Glutamatergic neuron (in vitro differentiated cells): ENCODE measurements around the gene CYP2E1. TPM values are rescaled to one million over a fixed set of nuclear protein-coding genes. Genes with fewer than 3 reads are reported as not detected.
"Not testable (repeated sequence)": the region's sequence is repeated elsewhere in the genome, so short reads cannot be mapped to it uniquely, and the experiment has no call there.

Source experiments
- DNase-seq: peaks from one replicate; pipeline ENCODE4 v3.0.0; 2022
- H3K27ac Mint-ChIP-seq: one replicate; pipeline ENCODE4 v1.8.0; 2020; ENCODE audit warnings: mild to moderate bottlenecking, mixed read lengths, inconsistent platforms; ENCODE audit not compliant: unreplicated experiment
- H3K27me3 Mint-ChIP-seq: one replicate; pipeline ENCODE4 v1.8.0; 2020; ENCODE audit warnings: mild to moderate bottlenecking, moderate library complexity, mixed read lengths, inconsistent platforms; ENCODE audit not compliant: unreplicated experiment
- H3K36me3 Mint-ChIP-seq: one replicate; pipeline ENCODE4 v1.8.0; 2020; ENCODE audit warnings: mild to moderate bottlenecking, mixed read lengths, inconsistent platforms; ENCODE audit not compliant: unreplicated experiment
- H3K4me1 Mint-ChIP-seq: one replicate; pipeline ENCODE4 v1.8.0; 2020; ENCODE audit warnings: mild to moderate bottlenecking, low read depth, mixed read lengths, inconsistent platforms; ENCODE audit not compliant: unreplicated experiment
- H3K4me3 Mint-ChIP-seq: one replicate; pipeline ENCODE4 v1.8.0; 2020; ENCODE audit warnings: mild to moderate bottlenecking, mixed read lengths, inconsistent platforms; ENCODE audit not compliant: unreplicated experiment
- H3K9me3 Mint-ChIP-seq: one replicate; pipeline ENCODE4 v1.8.0; 2020; ENCODE audit warnings: mild to moderate bottlenecking, moderate library complexity, mixed read lengths, inconsistent platforms; ENCODE audit not compliant: unreplicated experiment
- total RNA-seq: library from RNA; stranded (reverse); fragmentation: NEBNext Ultra II Directional; extraction: Animal tissue kit (Norgen Biotek cat#: 25700); gene quantifications from one replicate; pipeline ENCODE4 v1.2.1, GENCODE V29; 2021; ENCODE audit not compliant: unreplicated experiment
- TF ChIP-seq, protein P1 (sequence below): fragments of 200-600 bp; sonication (generic); IDR thresholded peaks from one replicate; pipeline ENCODE4 v1.5.0; 2021; ENCODE audit not compliant: partially characterized antibody, unreplicated experiment

CYP2E1 gene
- total RNA-seq, 1 donor from 2014 or later = 7.1 TPM

DNA sequence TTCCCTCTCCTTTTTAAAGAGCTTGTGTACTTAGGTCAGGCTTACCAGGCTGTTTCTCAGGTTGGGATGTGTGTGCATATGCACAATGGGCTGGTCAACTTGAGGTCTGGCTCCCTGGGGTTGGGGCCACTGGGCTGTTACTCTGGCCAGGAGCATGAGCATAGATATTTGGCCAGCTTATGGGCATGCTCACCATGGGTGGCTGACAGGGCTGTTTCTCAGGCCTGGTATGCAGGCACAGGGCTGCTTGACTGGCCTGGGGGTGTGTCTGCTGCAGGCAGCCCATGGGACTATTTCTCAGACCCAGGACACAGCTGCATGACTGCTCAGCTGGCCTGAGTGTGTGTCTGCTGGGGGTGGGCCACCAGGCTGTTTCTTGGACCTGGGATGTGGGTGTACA, 38.8 kb upstream of the CYP2E1 start:
- DNase-seq = no peak
- no peak overlapping the region for H3K4me3 Mint-ChIP-seq
- H3K9me3 Mint-ChIP-seq = peaks cover 5% of the 10 kb centered on the region
- H3K27me3 Mint-ChIP-seq = no peaks in the 10 kb centered on the region
- no peaks in the 10 kb centered on the region for H3K36me3 Mint-ChIP-seq
- H3K27ac Mint-ChIP-seq = no peak overlapping the region
- TF ChIP-seq, protein P1, sequence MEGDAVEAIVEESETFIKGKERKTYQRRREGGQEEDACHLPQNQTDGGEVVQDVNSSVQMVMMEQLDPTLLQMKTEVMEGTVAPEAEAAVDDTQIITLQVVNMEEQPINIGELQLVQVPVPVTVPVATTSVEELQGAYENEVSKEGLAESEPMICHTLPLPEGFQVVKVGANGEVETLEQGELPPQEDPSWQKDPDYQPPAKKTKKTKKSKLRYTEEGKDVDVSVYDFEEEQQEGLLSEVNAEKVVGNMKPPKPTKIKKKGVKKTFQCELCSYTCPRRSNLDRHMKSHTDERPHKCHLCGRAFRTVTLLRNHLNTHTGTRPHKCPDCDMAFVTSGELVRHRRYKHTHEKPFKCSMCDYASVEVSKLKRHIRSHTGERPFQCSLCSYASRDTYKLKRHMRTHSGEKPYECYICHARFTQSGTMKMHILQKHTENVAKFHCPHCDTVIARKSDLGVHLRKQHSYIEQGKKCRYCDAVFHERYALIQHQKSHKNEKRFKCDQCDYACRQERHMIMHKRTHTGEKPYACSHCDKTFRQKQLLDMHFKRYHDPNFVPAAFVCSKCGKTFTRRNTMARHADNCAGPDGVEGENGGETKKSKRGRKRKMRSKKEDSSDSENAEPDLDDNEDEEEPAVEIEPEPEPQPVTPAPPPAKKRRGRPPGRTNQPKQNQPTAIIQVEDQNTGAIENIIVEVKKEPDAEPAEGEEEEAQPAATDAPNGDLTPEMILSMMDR = no peak
- H3K4me1 Mint-ChIP-seq = no peaks in the 10 kb centered on the region

DNA sequence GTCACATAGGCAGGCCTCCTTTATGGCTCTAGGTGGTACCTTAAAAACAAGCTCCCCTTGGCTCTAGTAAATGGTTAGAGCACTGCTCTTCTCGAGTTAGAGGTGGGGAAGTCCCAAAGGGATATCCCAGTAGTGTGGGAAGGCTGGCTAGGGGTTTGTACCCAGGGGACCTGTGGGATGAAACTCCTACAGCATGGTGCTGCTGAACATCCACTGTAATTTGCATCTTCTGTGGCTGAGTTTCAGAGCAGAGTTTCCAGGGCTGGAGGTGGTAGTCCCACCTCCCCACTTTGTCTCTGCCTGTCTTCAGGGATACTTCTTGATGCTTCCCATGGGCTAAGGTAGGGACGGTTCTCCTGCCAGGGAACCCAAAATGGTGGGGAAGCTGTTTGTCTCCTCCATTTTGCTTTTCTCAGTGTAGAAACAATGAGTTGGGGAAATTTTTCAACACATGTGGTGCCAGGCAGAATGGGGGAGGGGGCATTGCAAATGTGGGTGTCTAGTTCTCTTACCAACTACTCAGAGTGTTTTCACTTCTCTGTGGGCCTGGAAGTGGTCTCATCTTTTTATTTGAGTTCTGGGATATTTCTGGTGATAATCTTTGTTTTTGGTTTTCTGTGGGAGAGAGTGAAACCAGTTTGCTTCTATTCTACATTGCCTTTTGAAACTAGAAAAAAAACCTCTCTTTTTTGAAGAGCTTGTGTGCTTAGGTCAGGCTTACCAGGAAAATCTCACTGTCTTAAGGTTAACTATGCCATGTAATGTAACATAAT, 37.2 kb upstream of the CYP2E1 start:
- no peaks in the 10 kb centered on the region for H3K27me3 Mint-ChIP-seq
- no peak overlapping the region for H3K27ac Mint-ChIP-seq
- no peaks in the 10 kb centered on the region for H3K36me3 Mint-ChIP-seq
- H3K9me3 Mint-ChIP-seq = peaks cover 2% of the 10 kb centered on the region
- no peaks in the 10 kb centered on the region for H3K4me1 Mint-ChIP-seq
- H3K4me3 Mint-ChIP-seq = no peak overlapping the region
- no peak for DNase-seq
- TF ChIP-seq, protein P1 = no peak

DNA sequence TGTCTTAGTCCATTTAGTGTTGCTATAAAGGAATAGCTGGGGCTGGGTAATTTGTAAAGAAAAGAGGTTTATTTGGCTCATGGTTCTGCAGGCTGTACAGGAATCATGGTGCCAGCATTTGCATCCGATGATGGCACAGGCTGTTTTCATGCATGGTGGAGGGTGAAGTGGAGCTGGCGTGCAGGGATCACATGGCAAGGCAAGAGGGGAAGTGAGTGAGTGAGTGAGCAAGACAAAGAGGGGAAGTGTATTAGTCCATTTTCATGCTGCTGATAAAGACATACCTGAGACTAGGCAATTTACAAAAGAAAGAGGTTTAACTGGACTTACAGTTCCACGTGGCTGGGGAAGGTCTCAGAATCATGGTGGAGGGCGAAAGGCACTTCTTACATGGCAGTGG, 33.6 kb upstream of the CYP2E1 start:
- H3K9me3 Mint-ChIP-seq, DNase-seq, H3K4me3 Mint-ChIP-seq, H3K4me1 Mint-ChIP-seq, H3K27me3 Mint-ChIP-seq, H3K27ac Mint-ChIP-seq: not testable (repeated sequence)
- H3K36me3 Mint-ChIP-seq = peaks cover 11% of the 10 kb centered on the region

DNA sequence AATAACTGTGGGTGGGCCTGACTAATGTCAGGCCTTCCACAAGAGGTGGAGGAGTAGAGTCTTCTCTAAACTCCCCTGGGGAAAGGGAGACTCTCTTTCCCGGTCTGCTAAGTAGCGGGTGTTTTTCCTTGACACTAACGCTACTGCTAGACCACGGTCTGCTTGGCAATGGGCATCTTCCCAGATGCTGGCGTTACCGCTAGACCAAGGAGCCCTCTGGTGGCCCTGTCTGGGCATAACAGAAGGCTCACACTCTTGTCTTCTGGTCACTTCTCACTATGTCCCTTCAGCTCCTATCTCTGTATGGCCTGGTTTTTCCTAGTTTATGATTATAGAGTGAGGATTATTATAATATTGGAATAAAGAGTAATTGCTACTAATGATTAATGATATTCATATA, 29.8 kb upstream of the CYP2E1 start:
- not testable (repeated sequence) for H3K9me3 Mint-ChIP-seq, H3K4me3 Mint-ChIP-seq, H3K27me3 Mint-ChIP-seq, H3K27ac Mint-ChIP-seq, H3K4me1 Mint-ChIP-seq
- H3K36me3 Mint-ChIP-seq = peaks cover 25% of the 10 kb centered on the region
- peak; percentile 29 for DNase-seq

DNA sequence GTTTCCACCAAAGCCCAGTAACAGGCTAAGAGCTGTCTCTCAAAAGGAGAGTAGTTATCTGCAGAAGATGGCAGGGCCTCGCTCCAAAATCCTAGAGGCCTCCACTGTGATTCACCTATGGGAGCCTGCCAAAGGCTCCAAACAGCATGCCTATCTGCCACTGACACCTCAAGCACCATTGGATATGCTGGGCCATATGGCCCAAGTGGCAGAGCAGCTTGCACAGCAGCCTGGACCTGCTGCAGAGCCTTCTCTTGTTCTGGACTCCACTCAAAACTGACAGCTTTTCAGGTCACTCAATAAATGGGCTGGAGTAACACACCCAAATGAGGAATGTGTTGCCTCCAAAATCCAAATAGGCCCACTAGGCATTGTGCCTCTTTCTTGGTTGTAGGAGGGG, 28.0 kb upstream of the CYP2E1 start:
- DNase-seq, H3K4me1 Mint-ChIP-seq, H3K27me3 Mint-ChIP-seq, H3K27ac Mint-ChIP-seq, H3K4me3 Mint-ChIP-seq, H3K9me3 Mint-ChIP-seq: not testable (repeated sequence)
- H3K36me3 Mint-ChIP-seq = peaks cover 29% of the 10 kb centered on the region

DNA sequence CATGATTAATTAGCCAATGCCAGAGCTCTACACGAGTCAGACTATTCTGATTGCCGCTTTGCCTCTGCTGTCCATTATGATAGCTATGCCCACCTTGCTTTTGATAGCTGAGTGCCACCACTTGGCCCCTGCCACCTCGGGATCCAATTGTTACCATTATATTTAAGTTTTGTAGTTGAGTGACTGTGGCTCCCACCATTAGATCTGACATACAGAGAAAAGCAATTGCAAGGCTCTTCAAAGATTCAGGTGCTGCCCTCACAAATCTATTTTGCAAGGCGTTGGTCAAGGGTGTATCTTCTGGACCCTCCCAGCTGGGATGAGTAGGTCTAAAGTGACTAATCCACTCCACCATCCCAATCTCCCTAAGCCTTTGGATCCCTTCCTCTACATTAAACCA, 26.3 kb upstream of the CYP2E1 start:
- H3K4me3 Mint-ChIP-seq, DNase-seq, H3K4me1 Mint-ChIP-seq, H3K27ac Mint-ChIP-seq, H3K27me3 Mint-ChIP-seq, H3K9me3 Mint-ChIP-seq: not testable (repeated sequence)
- peaks cover 29% of the 10 kb centered on the region for H3K36me3 Mint-ChIP-seq

DNA sequence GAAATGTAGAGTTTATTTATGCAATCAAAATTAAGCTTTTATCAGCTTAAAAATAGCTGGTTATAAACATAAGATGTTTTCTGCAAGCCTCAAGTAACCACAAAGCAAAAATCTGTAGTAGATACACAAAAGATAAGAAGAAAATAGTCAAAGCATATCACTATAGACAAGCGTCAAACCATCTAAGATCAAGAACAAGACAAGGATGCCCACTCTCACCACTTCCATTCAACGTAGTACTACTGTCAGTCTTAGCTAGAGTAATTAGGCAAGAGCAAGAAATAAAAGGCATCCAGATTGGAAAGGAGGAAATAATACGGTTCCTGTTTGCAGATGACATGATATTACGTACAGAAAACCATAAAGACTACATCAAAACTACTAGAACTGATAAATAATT, 17.5 kb upstream of the CYP2E1 start:
- H3K9me3 Mint-ChIP-seq = peaks cover 5% of the 10 kb centered on the region
- TF ChIP-seq, protein P1 = no peak
- peaks cover 3% of the 10 kb centered on the region for H3K36me3 Mint-ChIP-seq
- no peaks in the 10 kb centered on the region for H3K4me1 Mint-ChIP-seq
- H3K27me3 Mint-ChIP-seq = peaks cover 5% of the 10 kb centered on the region
- no peak overlapping the region for H3K27ac Mint-ChIP-seq
- DNase-seq = no peak
- H3K4me3 Mint-ChIP-seq = no peak overlapping the region
